Keratinocyte (primary cell): ENCODE measurements around the gene NFATC3. TPM values are rescaled to one million over a fixed set of nuclear protein-coding genes. Genes with fewer than 3 reads are reported as not detected.

ENCODE experiments used
- DNase-seq: peaks from one replicate; pipeline ENCODE4 v3.0.0-alpha.2; 2011; ENCODE audit warnings: low read depth, missing footprints, low spot score
- FAIRE-seq: peaks from 2 replicates; lab custom pipeline; 2011; peaks lifted over from hg19 to GRCh38; lab: Jason Lieb, UNC
- H2AFZ ChIP-seq: 2 replicates; pipeline ENCODE4 v1.6.0; 2012; ENCODE audit warnings: low read length, control low read depth, inconsistent platforms; ENCODE audit not compliant: control insufficient read depth
- H3K27ac ChIP-seq: 2 replicates; pipeline ENCODE4 v1.5.1; 2011; ENCODE audit warnings: low read length; ENCODE audit not compliant: control insufficient read depth, insufficient read depth
- H3K27me3 ChIP-seq: 3 replicates; pipeline ENCODE4 v1.6.0; 2011; ENCODE audit warnings: low read length; ENCODE audit not compliant: control insufficient read depth, insufficient read depth; ENCODE audit errors: extremely low read depth
- H3K36me3 ChIP-seq, 2 experiments: 2 replicates in 1 of 2; 3 replicates in 1 of 2; pipeline ENCODE4 v1.5.1; 2011; ENCODE audit warnings: low read length in 2 of 2, mild to moderate bottlenecking in 1 of 2; ENCODE audit not compliant: control insufficient read depth in 2 of 2, insufficient read depth in 2 of 2; ENCODE audit errors: extremely low read depth in 1 of 2
- H3K4me1 ChIP-seq: 3 replicates; pipeline ENCODE4 v1.5.1; 2011; ENCODE audit warnings: low read length; ENCODE audit not compliant: control insufficient read depth, insufficient read depth; ENCODE audit errors: extremely low read depth
- H3K4me2 ChIP-seq: 3 replicates; pipeline ENCODE4 v1.6.0; 2011; ENCODE audit warnings: low read depth, low read length; ENCODE audit not compliant: control insufficient read depth, insufficient read depth; ENCODE audit errors: extremely low read depth
- H3K4me3 ChIP-seq, 3 experiments: fragments of 200-600 bp in 1 of 3; sonication (generic) in 1 of 3; 2 replicates in 2 of 3; 3 replicates in 1 of 3; pipeline ENCODE4 v1.5.1; 2011 to 2016; ENCODE audit warnings: low read length in 3 of 3, mild to moderate bottlenecking in 3 of 3, control low read depth in 2 of 3, inconsistent platforms in 1 of 3, low read depth in 1 of 3, mixed read lengths in 1 of 3, mixed run types in 1 of 3, moderate library complexity in 1 of 3; ENCODE audit not compliant: control insufficient read depth in 2 of 3, insufficient read depth in 2 of 3; ENCODE audit errors: extremely low read depth in 1 of 3
- H3K79me2 ChIP-seq: 2 replicates; pipeline ENCODE4 v1.6.0; 2012; ENCODE audit warnings: low read length; ENCODE audit not compliant: control insufficient read depth, insufficient read depth
- H3K9ac ChIP-seq: 3 replicates; pipeline ENCODE4 v1.6.0; 2011; ENCODE audit warnings: low read length; ENCODE audit not compliant: control insufficient read depth, insufficient read depth; ENCODE audit errors: extremely low read depth
- H3K9me1 ChIP-seq: 3 replicates; pipeline ENCODE4 v1.6.0; 2011; ENCODE audit warnings: low read length; ENCODE audit not compliant: control insufficient read depth, insufficient read depth; ENCODE audit errors: extremely low read depth
- H3K9me3 ChIP-seq: 2 replicates; pipeline ENCODE4 v1.5.1; 2012; ENCODE audit warnings: low read depth, low read length; ENCODE audit not compliant: control insufficient read depth
- H4K20me1 ChIP-seq: 3 replicates; pipeline ENCODE4 v1.6.0; 2011; ENCODE audit warnings: low read length; ENCODE audit not compliant: control insufficient read depth, insufficient read depth; ENCODE audit errors: extremely low read depth
- EZH2 ChIP-seq: IDR thresholded peaks from one replicate; pipeline ENCODE4 v1.6.1; 2012; ENCODE audit warnings: inconsistent platforms, mild to moderate bottlenecking, low read length, moderate library complexity
- dilution Hi-C: fragments of 300-500 bp; cut with MboI; formaldehyde crosslinking; loops from one replicate; pipeline ENCODE4 v1.7.0; 2020; ENCODE audit warnings: low sequenced_read_pairs; ENCODE audit not compliant: extremely low pct_ligation_motif_present
- polyA plus RNA-seq, 5 experiments: library from polyadenylated mRNA; depleted of rRNA in 3 of 5; stranded (reverse) in 3 of 5; stranded (forward) in 1 of 5; unstranded in 1 of 5; fragments of >200 nt; gene quantifications; 1 replicate in 1 of 5; 2 replicates in 3 of 5; 3 replicates in 1 of 5; pipeline versions ENCODE4 v1.2.1 to v1.2.3, GENCODE V29; 2011 to 2012; ENCODE audit warnings: missing spikeins in 2 of 5, low read depth in 1 of 5, low replicate concordance in 1 of 5
- TF ChIP-seq, protein P1 (sequence below), 3 experiments: IDR thresholded peaks in 1 of 3; conservative IDR thresholded peaks in 1 of 3; optimal IDR thresholded peaks in 1 of 3; 2 replicates in 2 of 3; 3 replicates in 1 of 3; pipeline versions ENCODE3 to v1.5.1; 2011; ENCODE audit warnings: low read length in 3 of 3, mild to moderate bottlenecking in 3 of 3, moderate library complexity in 2 of 3, control low read depth in 1 of 3, inconsistent platforms in 1 of 3; ENCODE audit not compliant: insufficient read depth in 2 of 3; ENCODE audit errors: extremely low read depth in 1 of 3

NFATC3 gene
- polyA plus RNA-seq, 1 donor (not counting 4 experiments of a cell fraction or from before 2014, with no cell fraction given), result 11.5 TPM

- Histone ChIP-seq H4K20me1 (peaks cover 20% of the 10 kb centered on the region), H3K4me3 (no peak overlapping the region), H3K27me3 (no peaks in the 10 kb centered on the region), H3K9me1 (peaks cover 18% of the 10 kb centered on the region), H3K9me3 (no peaks in the 10 kb centered on the region), H3K4me2 (no peak overlapping the region), H3K9ac (no peak overlapping the region), H3K79me2 (peaks cover 35% of the 10 kb centered on the region), H3K4me1 (peaks cover 43% of the 10 kb centered on the region), H2AFZ (no peak overlapping the region), H3K27ac (no peak overlapping the region), H3K36me3 (peaks cover 11 to 24% of the 10 kb centered on the region in 2 experiments)
- dilution Hi-C loops, result no loop called here
- DNase-seq (no peak), FAIRE-seq (no peak)
- no peak for TF ChIP-seq EZH2
- TF ChIP-seq, protein P1, sequence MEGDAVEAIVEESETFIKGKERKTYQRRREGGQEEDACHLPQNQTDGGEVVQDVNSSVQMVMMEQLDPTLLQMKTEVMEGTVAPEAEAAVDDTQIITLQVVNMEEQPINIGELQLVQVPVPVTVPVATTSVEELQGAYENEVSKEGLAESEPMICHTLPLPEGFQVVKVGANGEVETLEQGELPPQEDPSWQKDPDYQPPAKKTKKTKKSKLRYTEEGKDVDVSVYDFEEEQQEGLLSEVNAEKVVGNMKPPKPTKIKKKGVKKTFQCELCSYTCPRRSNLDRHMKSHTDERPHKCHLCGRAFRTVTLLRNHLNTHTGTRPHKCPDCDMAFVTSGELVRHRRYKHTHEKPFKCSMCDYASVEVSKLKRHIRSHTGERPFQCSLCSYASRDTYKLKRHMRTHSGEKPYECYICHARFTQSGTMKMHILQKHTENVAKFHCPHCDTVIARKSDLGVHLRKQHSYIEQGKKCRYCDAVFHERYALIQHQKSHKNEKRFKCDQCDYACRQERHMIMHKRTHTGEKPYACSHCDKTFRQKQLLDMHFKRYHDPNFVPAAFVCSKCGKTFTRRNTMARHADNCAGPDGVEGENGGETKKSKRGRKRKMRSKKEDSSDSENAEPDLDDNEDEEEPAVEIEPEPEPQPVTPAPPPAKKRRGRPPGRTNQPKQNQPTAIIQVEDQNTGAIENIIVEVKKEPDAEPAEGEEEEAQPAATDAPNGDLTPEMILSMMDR (optimal IDR thresholded peaks at IDR 0.05 in 1 of 3, IDR thresholded peaks at IDR 0.05 in 1 of 3, conservative IDR thresholded peaks at IDR 0.05 in 1 of 3; ENCODE audit: extremely low read depth in 1 of 3, insufficient read depth in 2 of 3, low read length in 3 of 3), result no peak
Measured at GRCh38 chr16:68274441-68274840, 189.3 kb downstream of the NFATC3 start.

GRCh38 chr16:68275611-68276191 is 190.5 kb downstream of the NFATC3 start:
- Histone ChIP-seq H3K79me2 (peaks cover 27% of the 10 kb centered on the region), H2AFZ (no peak overlapping the region), H3K4me1 (peaks cover 43% of the 10 kb centered on the region), H3K4me2 (peak overlapping the region; percentile 14), H4K20me1 (peaks cover 20% of the 10 kb centered on the region), H3K9me1 (peaks cover 18% of the 10 kb centered on the region), H3K9me3 (no peaks in the 10 kb centered on the region), H3K9ac (no peak overlapping the region), H3K27ac (no peak overlapping the region), H3K27me3 (no peaks in the 10 kb centered on the region), H3K4me3 (no peak overlapping the region), H3K36me3 (peaks cover 14 to 23% of the 10 kb centered on the region in 2 experiments)
- no peak for DNase-seq
- FAIRE-seq, result peak; percentile 66
- TF ChIP-seq, protein P1 (optimal IDR thresholded peaks at IDR 0.05 in 1 of 3, IDR thresholded peaks at IDR 0.05 in 1 of 3, conservative IDR thresholded peaks at IDR 0.05 in 1 of 3; ENCODE audit: extremely low read depth in 1 of 3, insufficient read depth in 2 of 3, low read length in 3 of 3), result no peak
- TF ChIP-seq EZH2, result no peak
- dilution Hi-C loops, result no loop called here
